ENCODE measurements around the gene KRTAP12-1.
"Not testable (repeated sequence)": the region's sequence is repeated elsewhere in the genome, so short reads cannot be mapped to it uniquely, and the experiment has no call there.

Gene KRTAP12-1

DNA sequence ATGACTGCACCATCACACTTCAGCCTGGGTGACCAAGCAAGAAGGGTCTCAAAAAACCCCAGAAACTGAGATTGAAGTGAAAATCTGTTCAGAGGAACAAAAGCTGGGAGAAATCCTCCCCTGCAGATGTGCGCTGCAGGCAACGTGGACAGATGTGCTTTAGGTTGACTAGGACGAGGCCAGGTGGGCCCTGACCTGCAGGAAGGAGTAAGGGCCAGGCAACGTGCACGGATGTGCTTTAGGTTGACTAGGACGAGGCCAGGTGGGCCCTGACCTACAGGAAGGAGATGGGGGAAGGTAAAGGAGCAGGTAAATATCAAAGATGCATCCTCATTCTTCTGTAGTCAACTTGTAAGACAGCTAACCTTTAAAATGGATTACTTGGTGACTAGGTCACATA is 2.5 kb upstream of the KRTAP12-1 start:
- DNase-seq (ENCODE audit: insufficient read length, low spot score) (no peak), FAIRE-seq (no peak)
- no peak for TF ChIP-seq POLR2A (IDR thresholded peaks at IDR 0.05; ENCODE audit: low read depth, low read length)

DNA sequence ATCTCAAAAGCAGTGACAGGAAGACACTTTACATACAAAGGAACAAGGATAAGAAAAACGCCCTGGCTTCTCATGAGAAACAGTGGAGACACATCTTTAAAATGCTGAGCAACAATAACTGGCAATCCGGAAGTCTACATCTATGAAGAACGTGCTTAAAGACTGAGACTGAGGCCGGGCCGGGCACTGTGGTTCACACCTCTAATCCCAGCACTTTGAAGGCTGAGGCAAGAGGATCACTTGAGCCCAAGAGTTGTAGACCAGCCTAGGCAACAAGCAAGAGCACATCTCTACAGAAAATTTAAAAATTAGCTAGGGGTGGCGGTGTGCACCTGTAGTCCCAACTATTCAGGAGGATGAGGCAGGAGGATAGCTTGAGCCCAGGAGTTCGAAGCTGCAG is 2.1 kb upstream of the KRTAP12-1 start:
- DNase-seq (ENCODE audit: insufficient read length, low spot score) (no peak), FAIRE-seq (no peak)
- no peak for TF ChIP-seq POLR2A (IDR thresholded peaks at IDR 0.05; ENCODE audit: low read depth, low read length)

- TF ChIP-seq POLR2A (IDR thresholded peaks at IDR 0.05; ENCODE audit: low read depth, low read length), result no peak
- DNase-seq (ENCODE audit: insufficient read length, low spot score) (no peak), FAIRE-seq (no peak)
These were observed 703 bp upstream of the KRTAP12-1 start for GRCh38 chr21:44682580-44683151.

- FAIRE-seq (no peak), DNase-seq (ENCODE audit: insufficient read length, low spot score) (no peak)
- no peak for TF ChIP-seq POLR2A (IDR thresholded peaks at IDR 0.05; ENCODE audit: low read depth, low read length)
These were observed 811 bp downstream of the KRTAP12-1 start for GRCh38 chr21:44681152-44681551.

DNA sequence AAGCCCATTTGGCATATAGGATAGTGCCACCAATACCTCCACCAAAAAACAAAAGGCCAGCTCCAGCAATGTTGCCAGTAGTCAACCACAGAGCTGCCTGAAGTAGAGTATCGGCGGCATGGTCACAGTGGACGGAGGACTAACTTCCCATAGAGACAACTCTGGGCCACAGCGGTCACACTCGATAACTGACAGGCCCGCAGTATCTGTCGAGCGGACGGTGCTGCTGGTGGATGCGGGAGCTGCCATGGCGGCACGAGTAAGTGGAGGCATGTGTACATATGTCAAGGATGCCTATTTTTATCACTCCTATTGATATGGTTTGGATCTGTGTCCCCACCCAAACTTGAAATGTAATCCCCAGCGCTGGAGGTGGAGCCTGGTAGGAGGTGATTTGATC is 4.1 kb downstream of the KRTAP12-1 start:
- DNase-seq (ENCODE audit: insufficient read length, low spot score) (no peak), FAIRE-seq (no peak)
- TF ChIP-seq POLR2A (IDR thresholded peaks at IDR 0.05; ENCODE audit: low read depth, low read length), result no peak

- FAIRE-seq, result no peak
- no peak for TF ChIP-seq POLR2A (IDR thresholded peaks at IDR 0.05; ENCODE audit: low read depth, low read length)
- DNase-seq (ENCODE audit: insufficient read length, low spot score), result no peak
These were observed 10.1 kb downstream of the KRTAP12-1 start for GRCh38 chr21:44671911-44672310.

DNA sequence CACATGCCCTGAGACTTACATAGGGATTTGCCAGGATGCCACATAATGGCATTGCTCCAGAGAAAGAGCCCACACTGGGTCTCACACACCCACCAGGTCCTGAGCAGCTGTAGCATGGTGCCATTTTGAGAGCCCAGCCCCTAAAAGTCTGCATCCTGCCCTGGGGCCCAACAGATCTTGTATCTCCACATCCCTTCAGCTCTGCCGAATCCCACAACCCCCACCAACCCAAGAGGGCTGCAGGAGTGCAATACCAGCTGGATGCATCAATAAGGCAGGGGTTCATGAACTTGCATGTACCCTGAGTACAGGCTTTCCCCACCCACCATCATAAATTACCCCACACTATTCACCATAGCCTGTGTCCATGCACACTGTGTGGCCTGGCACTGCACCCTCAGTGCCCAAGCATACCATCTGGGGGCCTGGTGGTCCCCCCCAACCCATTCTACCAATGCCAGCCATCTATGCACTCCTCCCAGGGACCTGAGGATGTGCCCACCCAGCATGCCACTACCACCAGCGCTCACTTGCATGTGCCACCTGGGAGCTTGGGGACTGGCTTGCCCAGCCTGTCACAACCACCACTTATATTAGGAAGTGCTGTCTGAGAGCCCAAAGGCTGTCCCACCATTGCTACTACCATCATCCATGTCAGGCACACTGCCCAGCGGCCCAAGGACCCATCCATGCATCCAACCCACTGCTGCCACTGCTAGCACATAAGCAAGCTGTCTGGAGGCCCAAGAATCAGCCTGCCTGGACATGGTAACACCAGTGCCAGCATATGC is 11.1 kb downstream of the KRTAP12-1 start:
- no peak for FAIRE-seq
- TF ChIP-seq POLR2A (IDR thresholded peaks at IDR 0.05; ENCODE audit: low read depth, low read length), result no peak
- no peak for DNase-seq (ENCODE audit: insufficient read length, low spot score)

GRCh38 chr21:44667612-44668011 is 14.4 kb downstream of the KRTAP12-1 start:
- TF ChIP-seq POLR2A (IDR thresholded peaks at IDR 0.05; ENCODE audit: low read depth, low read length), result no peak
- no peak for FAIRE-seq
- no peak for DNase-seq (ENCODE audit: insufficient read length, low spot score)

- TF ChIP-seq POLR2A (IDR thresholded peaks at IDR 0.05; ENCODE audit: low read depth, low read length), result no peak
- DNase-seq (ENCODE audit: insufficient read length, low spot score), result no peak
- FAIRE-seq, result no peak
These were observed 15.3 kb downstream of the KRTAP12-1 start, which contains the start of gene KRTAP12-2 for GRCh38 chr21:44666401-44667320. Gene KRTAP12-2 (minus strand): TSS chr21:44666927. CDS start chr21:44666886, 41 bp downstream.

- TF ChIP-seq POLR2A (IDR thresholded peaks at IDR 0.05; ENCODE audit: low read depth, low read length), result no peak
- FAIRE-seq, result no peak
These were observed 17.3 kb downstream of the KRTAP12-1 start for GRCh38 chr21:44664691-44665090.

GRCh38 chr21:44661567-44661966 is 20.4 kb downstream of the KRTAP12-1 start:
- not testable (repeated sequence) for DNase-seq (ENCODE audit: insufficient read length, low spot score); FAIRE-seq

More at GRCh38 chr21:44664691-44665090, 17.3 kb downstream of the KRTAP12-1 start:
- DNase-seq (ENCODE audit: insufficient read length, low spot score), result no peak

DNA sequence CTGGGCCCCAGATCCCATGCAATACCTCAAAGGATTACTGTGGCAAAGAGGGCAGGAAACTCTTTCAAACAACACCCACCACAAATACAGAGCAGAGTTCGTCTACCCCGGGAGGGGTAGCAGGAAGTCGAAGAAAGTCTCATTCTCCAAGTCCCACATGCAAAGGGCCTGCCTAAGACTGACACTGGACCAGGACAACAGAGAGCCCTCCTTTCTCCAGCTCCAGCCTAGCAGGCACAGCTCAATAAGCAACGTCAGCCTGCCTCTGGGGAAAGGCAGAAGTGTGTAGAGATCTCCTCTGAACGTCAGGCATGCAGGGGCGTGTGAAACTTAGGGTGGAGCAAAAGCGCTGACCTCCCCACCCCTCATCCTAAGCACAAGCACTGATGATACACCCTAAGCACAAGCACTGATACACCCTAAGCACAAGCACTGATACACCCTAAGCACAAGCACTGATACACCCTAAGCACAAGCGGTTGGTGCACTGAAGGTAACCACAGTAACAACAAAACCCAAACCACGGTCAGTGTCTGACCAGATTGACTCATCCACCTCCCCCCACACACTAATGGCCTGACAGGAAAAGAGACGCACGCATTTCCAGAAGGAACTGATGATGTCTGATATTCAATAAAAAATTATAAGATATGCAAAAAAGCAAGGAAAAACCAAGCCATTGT is 22.9 kb downstream of the KRTAP12-1 start:
- DNase-seq (ENCODE audit: insufficient read length, low spot score) (no peak), FAIRE-seq (no peak)
- TF ChIP-seq POLR2A (IDR thresholded peaks at IDR 0.05; ENCODE audit: low read depth, low read length), result no peak

DNA sequence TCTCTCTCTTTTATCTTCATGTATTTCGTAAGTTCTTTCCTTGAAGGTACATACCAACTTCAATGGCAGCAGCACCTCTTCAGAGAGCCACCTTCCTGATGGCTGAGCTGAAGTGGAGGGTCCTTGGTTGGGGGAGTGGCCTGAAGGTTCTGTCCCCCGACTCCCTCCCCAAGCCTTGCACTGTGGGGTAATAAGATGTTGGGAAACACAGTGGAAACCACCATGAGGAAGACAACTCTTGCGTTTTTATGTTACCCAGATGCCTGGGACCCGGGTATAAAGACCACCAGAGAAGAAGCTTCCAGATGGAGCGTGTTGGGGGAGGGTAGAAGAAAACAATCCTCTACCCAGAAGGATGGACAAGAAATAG is 23.4 kb downstream of the KRTAP12-1 start:
- DNase-seq (ENCODE audit: insufficient read length, low spot score) (no peak), FAIRE-seq (no peak)

More for the DNA sequence above, 23.4 kb downstream of the KRTAP12-1 start:
- no peak for TF ChIP-seq POLR2A (IDR thresholded peaks at IDR 0.05; ENCODE audit: low read depth, low read length)

All from H54 (cell line).